SK-N-SH (cell line): Measurements from ENCODE around the gene MON1A. TPM values are rescaled to one million over a fixed set of nuclear protein-coding genes. Genes with fewer than 3 reads are reported as not detected.

ENCODE experiments used
- CTCF ChIA-PET: fragments of 300-600, 350-600 bp; formaldehyde crosslinking; extraction: SDS; loops from one replicate; lab custom pipeline; 2021; lab: Yijun Ruan, JAX
- POLR2A ChIA-PET: fragments of 350-600 bp; sonication (Branson Sonifier 250); formaldehyde crosslinking; extraction: SDS; loops from one replicate; lab custom pipeline; 2020; ENCODE audit warnings: antibody characterized with exemption, inconsistent platforms; lab: Yijun Ruan, JAX
- DNase-seq: peaks from one replicate; pipeline ENCODE4 v3.0.0; 2012
- H2AFZ ChIP-seq: fragments of 200-600 bp; sonication (generic); 2 replicates; pipeline ENCODE4 v1.8.1; 2016; ENCODE audit warnings: antibody characterized with exemption, mild to moderate bottlenecking, low read depth
- H3F3A ChIP-seq: fragments of 200-600 bp; sonication (generic); replicated peaks from 2 replicates; pipeline ENCODE3; 2016; ENCODE audit warnings: antibody characterized with exemption, mild to moderate bottlenecking; ENCODE audit not compliant: insufficient read depth
- H3K27ac ChIP-seq, 2 experiments: fragments of 200-500 bp in 1 of 2; fragments of 200-600 bp in 1 of 2; sonication (Bioruptor generic) in 1 of 2; sonication (generic), shearing (Covaris generic) in 1 of 2; 2 replicates each; pipeline versions ENCODE4 v1.5.1 to v1.6.1; 2014 to 2016; ENCODE audit warnings: low read depth in 2 of 2, inconsistent platforms in 1 of 2, low read length in 1 of 2, mild to moderate bottlenecking in 1 of 2, mixed read lengths in 1 of 2
- H3K27me3 ChIP-seq: fragments of 200-600 bp; sonication (generic), shearing (Covaris generic); 2 replicates; pipeline ENCODE4 v1.6.1; 2016; ENCODE audit warnings: mixed run types; ENCODE audit not compliant: insufficient read depth
- H3K36me3 ChIP-seq, 2 experiments: fragments of 200-500 bp in 1 of 2; fragments of 200-600 bp in 1 of 2; sonication (Bioruptor generic) in 1 of 2; sonication (generic) in 1 of 2; replicated peaks in 1 of 2; 2 replicates each; pipeline versions ENCODE3 to v1.5.1; 2014 to 2016; ENCODE audit warnings: low read length in 1 of 2, mild to moderate bottlenecking in 1 of 2; ENCODE audit not compliant: insufficient read depth in 2 of 2, control insufficient read depth in 1 of 2
- H3K4me1 ChIP-seq, 2 experiments: fragments of 200-500 bp in 1 of 2; fragments of 200-600 bp in 1 of 2; sonication (Bioruptor generic) in 1 of 2; sonication (generic), shearing (Covaris generic) in 1 of 2; 2 replicates each; pipeline versions ENCODE4 v1.5.1 to v1.6.1; 2014 to 2016; ENCODE audit warnings: low read depth in 1 of 2, low read length in 1 of 2, mixed run types in 1 of 2; ENCODE audit not compliant: insufficient read depth in 2 of 2, control insufficient read depth in 1 of 2
- H3K4me2 ChIP-seq: fragments of 200-600 bp; sonication (generic), shearing (Covaris generic); 2 replicates; pipeline ENCODE4 v1.6.1; 2017; ENCODE audit warnings: mixed run types
- H3K4me3 ChIP-seq, 2 experiments: fragments of 200-500 bp in 1 of 2; fragments of 200-600 bp in 1 of 2; sonication (Bioruptor generic) in 1 of 2; sonication (generic), shearing (Covaris generic) in 1 of 2; 2 replicates each; pipeline versions ENCODE4 v1.5.1 to v1.8.1; 2014 to 2016; ENCODE audit warnings: low read depth in 2 of 2, inconsistent platforms in 1 of 2, low read length in 1 of 2, mild to moderate bottlenecking in 1 of 2, mixed read lengths in 1 of 2, moderate library complexity in 1 of 2
- H3K79me2 ChIP-seq: fragments of 200-600 bp; sonication (generic); 2 replicates; pipeline ENCODE4 v1.8.1; 2017; ENCODE audit warnings: mild to moderate bottlenecking; ENCODE audit not compliant: insufficient read depth
- H3K9ac ChIP-seq: fragments of 200-600 bp; sonication (generic); 2 replicates; pipeline ENCODE4 v1.6.1; 2017; ENCODE audit warnings: mixed run types
- H3K9me2 ChIP-seq: fragments of 200-600 bp; sonication (generic); 2 replicates; pipeline ENCODE4 v1.6.1; 2017; ENCODE audit warnings: mixed run types
- H3K9me3 ChIP-seq: fragments of 200-600 bp; sonication (generic); 2 replicates; pipeline ENCODE4 v1.6.1; 2017; ENCODE audit warnings: mixed run types, mild to moderate bottlenecking, moderate library complexity
- H4K20me1 ChIP-seq: fragments of 200-600 bp; sonication (generic); 2 replicates; pipeline ENCODE4 v1.6.1; 2017; ENCODE audit warnings: mild to moderate bottlenecking, mixed run types; ENCODE audit not compliant: insufficient read depth
- CHD2 ChIP-seq: fragments of 150-350 bp; IDR thresholded peaks from 2 replicates; pipeline ENCODE4 v1.6.1; 2018; ENCODE audit warnings: low read length; ENCODE audit not compliant: partially characterized antibody
- EP300 ChIP-seq, 2 experiments: IDR thresholded peaks; 2 replicates each; pipeline versions ENCODE4 v1.4.0 to v1.6.1; 2012; ENCODE audit warnings: borderline replicate concordance in 1 of 2, low read depth in 1 of 2, low read length in 1 of 2
- FOXM1 ChIP-seq: IDR thresholded peaks from 2 replicates; pipeline ENCODE4 v1.4.0; 2012; ENCODE audit warnings: low read depth, mild to moderate bottlenecking
- GABPA ChIP-seq: IDR thresholded peaks from 2 replicates; pipeline ENCODE4 v1.4.0; 2012; ENCODE audit warnings: low read depth, mild to moderate bottlenecking
- MEF2A ChIP-seq: IDR thresholded peaks from 2 replicates; pipeline ENCODE4 v1.4.0; 2012; ENCODE audit warnings: low read depth, borderline replicate concordance
- NFIC ChIP-seq: IDR thresholded peaks from 2 replicates; pipeline ENCODE4 v1.4.0; 2012; ENCODE audit warnings: borderline replicate concordance
- NRF1 ChIP-seq: IDR thresholded peaks from 2 replicates; pipeline ENCODE4 v1.6.1; 2012; ENCODE audit warnings: low read depth, mild to moderate bottlenecking, low read length
- RAD21 ChIP-seq: IDR thresholded peaks from 2 replicates; pipeline ENCODE4 v1.6.1; 2012; ENCODE audit warnings: mild to moderate bottlenecking, low read length
- RCOR1 ChIP-seq: fragments of 150-350 bp; IDR thresholded peaks from 2 replicates; pipeline ENCODE4 v1.6.1; 2017; ENCODE audit warnings: antibody characterized with exemption, low read length
- RFX5 ChIP-seq: IDR thresholded peaks from 2 replicates; pipeline ENCODE4 v1.6.1; 2012; ENCODE audit warnings: mild to moderate bottlenecking, improper control_type of control experiment, low read length
- RXRA ChIP-seq: IDR thresholded peaks from 2 replicates; pipeline ENCODE4 v1.4.0; 2012; ENCODE audit warnings: low read depth, mild to moderate bottlenecking, borderline replicate concordance
- SIN3A ChIP-seq: IDR thresholded peaks from 2 replicates; pipeline ENCODE4 v1.6.1; 2012; ENCODE audit warnings: low read depth, mild to moderate bottlenecking, low read length, moderate library complexity, borderline replicate concordance
- SMC3 ChIP-seq: IDR thresholded peaks from 2 replicates; pipeline ENCODE4 v1.6.1; 2012; ENCODE audit warnings: low read depth, low read length, improper control_type of control experiment
- TCF12 ChIP-seq: IDR thresholded peaks from 2 replicates; pipeline ENCODE4 v1.4.0; 2012
- TEAD4 ChIP-seq: IDR thresholded peaks from 2 replicates; pipeline ENCODE4 v1.4.0; 2012; ENCODE audit warnings: mild to moderate bottlenecking, borderline replicate concordance; ENCODE audit not compliant: insufficient read depth
- YY1 ChIP-seq: IDR thresholded peaks from 2 replicates; pipeline ENCODE4 v1.4.0; 2012; ENCODE audit warnings: low read depth, mild to moderate bottlenecking
- WGBS: methylation state at CpG from one replicate; pipeline ENCODE4 v1.1.6; 2017; ENCODE audit warnings: low lambda C conversion rate; 5-methylcytosine and 5-hydroxymethylcytosine counted together
- polyA plus RNA-seq, 3 experiments: library from polyadenylated mRNA; depleted of rRNA; stranded (reverse); fragments of >200 nt; gene quantifications; 2 replicates each; pipeline ENCODE4 v1.2.3, GENCODE V29; 2012
- TF ChIP-seq, protein P1 (sequence below): IDR thresholded peaks from 2 replicates; pipeline ENCODE4 v1.4.0; 2012; ENCODE audit warnings: low read depth
- TF ChIP-seq, protein P2 (sequence below): IDR thresholded peaks from 2 replicates; pipeline ENCODE4; 2012

The MON1A gene
- polyA plus RNA-seq, 1 of the 3 experiments (the other 2 are of a cell fraction), result 12.0 TPM

DNA sequence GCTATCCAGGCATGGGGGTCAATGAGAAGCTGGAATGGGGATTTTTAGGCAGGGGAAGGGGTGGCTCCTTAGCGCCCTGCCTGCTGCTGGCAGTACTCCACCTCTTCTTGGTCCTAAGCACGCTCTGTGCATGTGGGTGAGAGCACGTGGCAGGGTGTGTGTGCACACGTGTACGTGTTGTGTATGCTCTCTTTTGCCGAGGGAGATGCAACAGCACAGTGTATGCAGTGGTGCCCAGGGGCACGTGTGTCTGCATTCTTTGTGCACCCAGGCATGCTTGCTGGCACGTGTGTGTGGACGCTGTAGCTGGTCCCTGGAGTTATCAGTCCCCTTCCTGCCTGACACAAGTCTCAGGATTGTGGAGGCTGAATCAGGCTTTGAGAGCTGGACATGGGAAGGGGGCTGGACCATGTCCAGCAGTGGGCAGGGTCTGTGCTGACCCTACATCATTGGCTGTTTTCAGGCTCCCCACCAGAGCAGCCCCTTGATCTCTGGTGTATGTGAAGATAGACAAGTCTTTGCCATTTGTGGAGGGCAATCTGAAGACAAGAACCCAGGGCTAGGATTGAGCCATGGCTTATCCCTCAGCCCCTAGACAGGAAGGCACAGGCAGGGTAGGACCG, 58.0 kb downstream of the MON1A start:
- peak; percentile 55 for DNase-seq
- Histone ChIP-seq H3K79me2 (no peaks in the 10 kb centered on the region), H3K27me3 (peaks cover 25% of the 10 kb centered on the region), H3K27ac (peak overlapping the region in 1 of 2 experiments; percentile 28; a peak in 1 of 4 replicates), H3K9me2 (no peaks in the 10 kb centered on the region), H3K4me3 (no peak overlapping the region), H3F3A (no peaks in the 10 kb centered on the region), H3K9ac (no peak overlapping the region), H3K4me2 (no peak overlapping the region), H3K9me3 (no peaks in the 10 kb centered on the region), H2AFZ (no peak overlapping the region), H4K20me1 (no peaks in the 10 kb centered on the region), H3K36me3 (no peaks in the 10 kb centered on the region), H3K4me1 (peaks cover 0 to 50% of the 10 kb centered on the region in 2 experiments; a peak in 1 of 4 replicates)
- POLR2A ChIA-PET, result no interaction called here
- 64% methylated on average over 8 of the region's 10 CpGs for WGBS
- CTCF ChIA-PET, result interaction anchor here (0.6 to 6.1 kb wide), 4 partner anchors 11 to 808 kb away, joined by 3 to 42 read pairs (median 10); partner anchors contain the start of gene INKA1
- TF ChIP-seq GABPA (no peak), SIN3A (no peak), RFX5 (no peak), RXRA (no peak), CHD2 (no peak), NFIC (no peak), TCF12 (no peak), RCOR1 (no peak), NRF1 (no peak), SMC3 (no peak), RAD21 (no peak), EP300 (IDR thresholded peaks at IDR 0.05; ENCODE audit: borderline replicate concordance in 1 of 2, low read depth in 1 of 2, low read length in 1 of 2) (no peak), YY1 (no peak), MEF2A (no peak), FOXM1 (no peak), TEAD4 (no peak)
- TF ChIP-seq, protein P1, sequence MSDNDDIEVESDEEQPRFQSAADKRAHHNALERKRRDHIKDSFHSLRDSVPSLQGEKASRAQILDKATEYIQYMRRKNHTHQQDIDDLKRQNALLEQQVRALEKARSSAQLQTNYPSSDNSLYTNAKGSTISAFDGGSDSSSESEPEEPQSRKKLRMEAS, result no peak
- TF ChIP-seq, protein P2, sequence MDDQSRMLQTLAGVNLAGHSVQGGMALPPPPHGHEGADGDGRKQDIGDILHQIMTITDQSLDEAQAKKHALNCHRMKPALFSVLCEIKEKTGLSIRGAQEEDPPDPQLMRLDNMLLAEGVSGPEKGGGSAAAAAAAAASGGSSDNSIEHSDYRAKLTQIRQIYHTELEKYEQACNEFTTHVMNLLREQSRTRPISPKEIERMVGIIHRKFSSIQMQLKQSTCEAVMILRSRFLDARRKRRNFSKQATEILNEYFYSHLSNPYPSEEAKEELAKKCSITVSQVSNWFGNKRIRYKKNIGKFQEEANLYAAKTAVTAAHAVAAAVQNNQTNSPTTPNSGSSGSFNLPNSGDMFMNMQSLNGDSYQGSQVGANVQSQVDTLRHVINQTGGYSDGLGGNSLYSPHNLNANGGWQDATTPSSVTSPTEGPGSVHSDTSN, result no peak
